Measurements from ENCODE around the gene SYT5. TPM values are rescaled to one million over a fixed set of nuclear protein-coding genes. Genes with fewer than 3 reads are reported as not detected.

The SYT5 gene
- total and polyA plus RNA-seq, 2 of the 13 experiments (the other 11 are each of a cell fraction or from before 2014, with no cell fraction given): not detected

DNA sequence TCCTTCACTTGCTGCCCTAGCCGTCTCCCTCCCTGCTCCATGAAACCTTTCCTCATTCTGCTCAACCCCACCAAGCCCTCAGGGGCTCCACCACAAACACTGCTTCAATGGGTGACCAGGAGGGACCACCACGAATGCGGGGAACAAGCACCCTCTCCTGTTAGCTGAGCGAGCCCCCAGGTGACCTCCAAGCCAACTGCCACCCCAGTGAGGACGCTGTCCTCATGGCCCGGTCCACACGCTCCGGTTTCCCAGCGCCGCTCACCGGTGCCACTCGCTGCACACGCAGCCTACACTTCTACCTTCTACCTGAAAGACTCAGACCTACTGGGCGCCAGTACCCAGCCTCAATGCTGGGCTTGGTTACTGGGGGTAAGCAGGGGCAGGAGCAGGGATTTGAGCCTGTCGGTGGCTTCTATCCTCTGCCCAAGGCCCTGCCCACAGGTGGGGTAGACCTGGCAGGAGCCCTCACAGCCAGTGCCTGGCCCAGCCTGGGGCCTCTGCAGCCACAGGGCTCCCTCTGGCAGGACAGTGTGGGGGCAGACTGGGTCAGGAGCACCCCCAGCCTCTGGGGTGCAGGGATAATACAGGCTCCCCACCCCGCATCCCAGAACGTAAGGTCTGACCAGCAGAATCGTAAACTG is 49.2 kb upstream of the SYT5 start (continued):
- TF ChIP-seq, protein P1, sequence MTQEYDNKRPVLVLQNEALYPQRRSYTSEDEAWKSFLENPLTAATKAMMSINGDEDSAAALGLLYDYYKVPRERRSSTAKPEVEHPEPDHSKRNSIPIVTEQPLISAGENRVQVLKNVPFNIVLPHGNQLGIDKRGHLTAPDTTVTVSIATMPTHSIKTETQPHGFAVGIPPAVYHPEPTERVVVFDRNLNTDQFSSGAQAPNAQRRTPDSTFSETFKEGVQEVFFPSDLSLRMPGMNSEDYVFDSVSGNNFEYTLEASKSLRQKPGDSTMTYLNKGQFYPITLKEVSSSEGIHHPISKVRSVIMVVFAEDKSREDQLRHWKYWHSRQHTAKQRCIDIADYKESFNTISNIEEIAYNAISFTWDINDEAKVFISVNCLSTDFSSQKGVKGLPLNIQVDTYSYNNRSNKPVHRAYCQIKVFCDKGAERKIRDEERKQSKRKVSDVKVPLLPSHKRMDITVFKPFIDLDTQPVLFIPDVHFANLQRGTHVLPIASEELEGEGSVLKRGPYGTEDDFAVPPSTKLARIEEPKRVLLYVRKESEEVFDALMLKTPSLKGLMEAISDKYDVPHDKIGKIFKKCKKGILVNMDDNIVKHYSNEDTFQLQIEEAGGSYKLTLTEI (CRISPR knock-in tag; conservative IDR thresholded peaks at IDR 0.05): no peak
- TF ChIP-seq HDAC2 (CRISPR knock-in tag; IDR thresholded peaks at IDR 0.05) (no peak), ZNF12 (CRISPR knock-in tag; IDR thresholded peaks at IDR 0.05) (no peak), NFE2L1 (CRISPR knock-in tag; IDR thresholded peaks at IDR 0.05; ENCODE audit: borderline replicate concordance) (no peak), BHLHE40 (IDR thresholded peaks at IDR 0.05; ENCODE audit: low read length) (no peak), ZNF740 (CRISPR knock-in tag; IDR thresholded peaks at IDR 0.05) (no peak), HNF1B (CRISPR knock-in tag; IDR thresholded peaks at IDR 0.05) (no peak), SNAI1 (CRISPR knock-in tag; IDR thresholded peaks at IDR 0.05; ENCODE audit: borderline replicate concordance) (no peak), NBN (conservative IDR thresholded peaks at IDR 0.05) (no peak), ZSCAN30 (CRISPR knock-in tag; IDR thresholded peaks at IDR 0.05) (no peak), ZNF747 (CRISPR knock-in tag; IDR thresholded peaks at IDR 0.05; ENCODE audit: borderline replicate concordance) (no peak), ZFP36 (IDR thresholded peaks at IDR 0.05; ENCODE audit: borderline replicate concordance, low read depth, low read length, partially characterized antibody) (no peak), ZNF749 (CRISPR knock-in tag; IDR thresholded peaks at IDR 0.05; ENCODE audit: borderline replicate concordance) (no peak), ATF3 (CRISPR knock-in tag; IDR thresholded peaks at IDR 0.05) (no peak), MXI1 (IDR thresholded peaks at IDR 0.05; ENCODE audit: borderline replicate concordance, low read depth, low read length) (no peak), GABPB1 (CRISPR knock-in tag; IDR thresholded peaks at IDR 0.05) (no peak), ZNF800 (CRISPR knock-in tag; IDR thresholded peaks at IDR 0.05) (0 out of 2 replicates have a peak, but pooled peaks have one; percentile 22), SNAPC2 (CRISPR knock-in tag; IDR thresholded peaks at IDR 0.05) (no peak)
- TF ChIP-seq, protein P2, sequence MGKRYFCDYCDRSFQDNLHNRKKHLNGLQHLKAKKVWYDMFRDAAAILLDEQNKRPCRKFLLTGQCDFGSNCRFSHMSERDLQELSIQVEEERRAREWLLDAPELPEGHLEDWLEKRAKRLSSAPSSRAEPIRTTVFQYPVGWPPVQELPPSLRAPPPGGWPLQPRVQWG (CRISPR knock-in tag; IDR thresholded peaks at IDR 0.05; ENCODE audit: borderline replicate concordance, low read depth): no peak
- TF ChIP-seq, protein P3, sequence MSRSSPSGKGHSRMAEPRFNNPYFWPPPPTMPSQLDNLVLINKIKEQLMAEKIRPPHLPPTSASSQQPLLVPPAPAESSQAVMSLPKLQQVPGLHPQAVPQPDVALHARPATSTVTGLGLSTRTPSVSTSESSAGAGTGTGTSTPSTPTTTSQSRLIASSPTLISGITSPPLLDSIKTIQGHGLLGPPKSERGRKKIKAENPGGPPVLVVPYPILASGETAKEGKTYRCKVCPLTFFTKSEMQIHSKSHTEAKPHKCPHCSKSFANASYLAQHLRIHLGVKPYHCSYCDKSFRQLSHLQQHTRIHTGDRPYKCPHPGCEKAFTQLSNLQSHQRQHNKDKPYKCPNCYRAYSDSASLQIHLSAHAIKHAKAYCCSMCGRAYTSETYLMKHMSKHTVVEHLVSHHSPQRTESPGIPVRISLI (CRISPR knock-in tag; IDR thresholded peaks at IDR 0.05; ENCODE audit: borderline replicate concordance): no peak
- TF ChIP-seq, protein P4, sequence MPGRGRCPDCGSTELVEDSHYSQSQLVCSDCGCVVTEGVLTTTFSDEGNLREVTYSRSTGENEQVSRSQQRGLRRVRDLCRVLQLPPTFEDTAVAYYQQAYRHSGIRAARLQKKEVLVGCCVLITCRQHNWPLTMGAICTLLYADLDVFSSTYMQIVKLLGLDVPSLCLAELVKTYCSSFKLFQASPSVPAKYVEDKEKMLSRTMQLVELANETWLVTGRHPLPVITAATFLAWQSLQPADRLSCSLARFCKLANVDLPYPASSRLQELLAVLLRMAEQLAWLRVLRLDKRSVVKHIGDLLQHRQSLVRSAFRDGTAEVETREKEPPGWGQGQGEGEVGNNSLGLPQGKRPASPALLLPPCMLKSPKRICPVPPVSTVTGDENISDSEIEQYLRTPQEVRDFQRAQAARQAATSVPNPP (CRISPR knock-in tag; IDR thresholded peaks at IDR 0.05): no peak
